Activated B cell treated with CpG ODN at 0.5 μM for 24 hours (primary cell): ENCODE results near the gene FANK1. TPM values are rescaled to one million over a fixed set of nuclear protein-coding genes. Genes with fewer than 3 reads are reported as not detected.
A peak's percentile ranks its signal among the peaks of the same experiment; 100 is the strongest.
"Not testable (repeated sequence)": the region's sequence is repeated elsewhere in the genome, so short reads cannot be mapped to it uniquely, and the experiment has no call there.

Experiments used
- ATAC-seq: fragments of 200-7000 bp; cut with Tn5 transposase; one replicate; pipeline ENCODE4 v1.10.0; 2021; ENCODE audit warnings: low read depth, mild to moderate bottlenecking, moderate library complexity
- CTCF ChIA-PET: fragments of 350-600 bp; sonication (Branson Sonifier 250); formaldehyde crosslinking; loops from one replicate; lab custom pipeline; 2021; ENCODE audit warnings: antibody characterized with exemption; lab: Charles Lee
- POLR2A ChIA-PET: fragments of 350-600 bp; sonication (Branson Sonifier 250); formaldehyde crosslinking; loops from one replicate; lab custom pipeline; 2021; ENCODE audit warnings: antibody characterized with exemption; lab: Charles Lee
- DNase-seq: peaks from one replicate; pipeline ENCODE4 v3.0.0; 2022
- H3K27ac Mint-ChIP-seq: one replicate; pipeline ENCODE4 v1.8.0; 2020; ENCODE audit warnings: mixed read lengths
- H3K27me3 Mint-ChIP-seq: one replicate; pipeline ENCODE4 v1.8.0; 2021; ENCODE audit warnings: mixed read lengths
- H3K36me3 Mint-ChIP-seq: one replicate; pipeline ENCODE4 v1.8.0; 2021; ENCODE audit warnings: low read depth, mixed read lengths
- H3K4me1 Mint-ChIP-seq: one replicate; pipeline ENCODE4 v1.8.0; 2021; ENCODE audit warnings: mixed read lengths
- H3K4me3 Mint-ChIP-seq: one replicate; pipeline ENCODE4 v1.8.0; 2020; ENCODE audit warnings: mild to moderate bottlenecking, mixed read lengths
- H3K9me3 Mint-ChIP-seq: one replicate; pipeline ENCODE4 v1.8.0; 2020; ENCODE audit warnings: mixed read lengths
- CTCF ChIP-seq: fragments of 200-600 bp; IDR thresholded peaks from one replicate; pipeline ENCODE4 v1.8.0; 2022; ENCODE audit warnings: antibody characterized with exemption, mild to moderate bottlenecking
- intact Hi-C: fragments of 100-400 bp; cut with micrococcal nuclease; formaldehyde crosslinking; loops from one replicate; pipeline ENCODE4 v1.15.1; 2024
- total RNA-seq: library from RNA; stranded (reverse); gene quantifications from 2 replicates; pipeline ENCODE4 v1.2.3, GENCODE V29; 2022

FANK1 gene
- 0.20 and 0.42 TPM in 2 replicates for total RNA-seq

- DNase-seq (peak; percentile 77), ATAC-seq (peak; percentile 86)
- H3K9me3 Mint-ChIP-seq, H3K27me3 Mint-ChIP-seq, CTCF ChIA-PET, H3K36me3 Mint-ChIP-seq: not testable (repeated sequence)
- intact Hi-C loops: loop anchor here (1.0 to 5.0 kb wide), 4 partner anchors 74 to 979 kb away; partner anchors contain the start of gene EDRF1
- POLR2A ChIA-PET: interaction anchor here (0.8 kb wide), 1 partner anchor 73 kb away, joined by 4 read pairs; the partner anchor contains the start of genes BCCIP and UROS
- Mint-ChIP-seq H3K4me1 (peaks cover 15% of the 10 kb centered on the region), H3K27ac (peak within 1 kb of the TSS; percentile 80), H3K4me3 (peak within 1 kb of the TSS; percentile 90)
Measured at GRCh38 chr10:125896088-125896934, at the start of gene FANK1. Gene FANK1, plus strand, starts transcription at chr10:125896564. Its CDS starts 79 bp downstream, at chr10:125896643.

- no peak overlapping the region for H3K27ac Mint-ChIP-seq
- ATAC-seq (no peak), DNase-seq (no peak)
- intact Hi-C loops: no loop called here
- ChIA-PET POLR2A (no interaction called here), CTCF (no interaction called here)
- H3K27me3 Mint-ChIP-seq: no peaks in the 10 kb centered on the region
- H3K36me3 Mint-ChIP-seq: peaks cover 63% of the 10 kb centered on the region
- no peaks in the 10 kb centered on the region for H3K9me3 Mint-ChIP-seq
- no peak overlapping the region for H3K4me3 Mint-ChIP-seq
- H3K4me1 Mint-ChIP-seq: no peaks in the 10 kb centered on the region
- TF ChIP-seq CTCF: no peak
Measured at GRCh38 chr10:125846894-125847293, 49.5 kb upstream of the FANK1 start.

GRCh38 chr10:125848371-125848770, 48.0 kb upstream of the FANK1 start:
- ChIA-PET CTCF (no interaction called here), POLR2A (no interaction called here)
- Mint-ChIP-seq H3K27ac (no peak overlapping the region), H3K9me3 (no peaks in the 10 kb centered on the region), H3K4me1 (no peaks in the 10 kb centered on the region), H3K4me3 (no peak overlapping the region), H3K27me3 (no peaks in the 10 kb centered on the region), H3K36me3 (peaks cover 66% of the 10 kb centered on the region)
- intact Hi-C loops: no loop called here
- no peak for TF ChIP-seq CTCF
- no peak for DNase-seq
- no peak for ATAC-seq

GRCh38 chr10:125848857-125849256, 47.5 kb upstream of the FANK1 start:
- H3K4me1 Mint-ChIP-seq: no peaks in the 10 kb centered on the region
- CTCF ChIA-PET: no interaction called here
- intact Hi-C loops: no loop called here
- ATAC-seq (no peak), DNase-seq (no peak)
- no peak for TF ChIP-seq CTCF
- H3K27me3 Mint-ChIP-seq: no peaks in the 10 kb centered on the region
- H3K4me3 Mint-ChIP-seq: no peak overlapping the region
- POLR2A ChIA-PET: no interaction called here
- no peak overlapping the region for H3K27ac Mint-ChIP-seq
- H3K36me3 Mint-ChIP-seq: peaks cover 65% of the 10 kb centered on the region
- H3K9me3 Mint-ChIP-seq: no peaks in the 10 kb centered on the region

GRCh38 chr10:125849448-125849847, 46.9 kb upstream of the FANK1 start:
- intact Hi-C loops: no loop called here
- TF ChIP-seq CTCF: no peak
- H3K4me1 Mint-ChIP-seq: no peaks in the 10 kb centered on the region
- no peaks in the 10 kb centered on the region for H3K27me3 Mint-ChIP-seq
- ATAC-seq (no peak), DNase-seq (no peak)
- H3K9me3 Mint-ChIP-seq: no peaks in the 10 kb centered on the region
- H3K36me3 Mint-ChIP-seq: peaks cover 60% of the 10 kb centered on the region
- no peak overlapping the region for H3K27ac Mint-ChIP-seq
- CTCF ChIA-PET: no interaction called here
- POLR2A ChIA-PET: no interaction called here
- no peak overlapping the region for H3K4me3 Mint-ChIP-seq
